Stomach (tissue), 4 donors: ENCODE results near the gene NRF1.

ENCODE experiments used
- CTCF ChIP-seq, 7 experiments: fragments of 450-650 bp in 4 of 7; fragments of 200-600 bp in 3 of 7; sonication (generic) in 3 of 7; IDR thresholded peaks; one replicate each; pipeline ENCODE4 v1.5.1; 2016 to 2019; ENCODE audit warnings: antibody characterized with exemption in 7 of 7, control low read depth in 2 of 7, mild to moderate bottlenecking in 1 of 7
- POLR2A ChIP-seq, 4 donors: fragments of 450-650 bp; IDR thresholded peaks; one replicate each; pipeline ENCODE4 v1.6.1; 2016; ENCODE audit warnings: antibody characterized with exemption in 4 of 4, control low read depth in 2 of 4, mild to moderate bottlenecking in 1 of 4, moderate library complexity in 1 of 4

- no peak for TF ChIP-seq POLR2A (IDR thresholded peaks at IDR 0.05)
- no peak for TF ChIP-seq CTCF (IDR thresholded peaks at IDR 0.05)
Measured at GRCh38 chr7:129684777-129685176, 73.3 kb downstream of the NRF1 start.
